SK-N-MC (cell line): ENCODE data around the gene MBOAT7.

Source experiments
- DNase-seq: peaks from one replicate; pipeline ENCODE4 v3.0.0-alpha.2; 2011; ENCODE audit warnings: low read depth, low spot score
- H3K27ac ChIP-seq: fragments of 200-600 bp; sonication (generic); 2 replicates; pipeline ENCODE4 v1.5.1; 2016; ENCODE audit warnings: mixed run types
- H3K36me3 ChIP-seq: fragments of 200-600 bp; sonication (generic); 2 replicates; pipeline ENCODE4 v1.6.1; 2017; ENCODE audit warnings: antibody characterized with exemption, low read length, mixed read lengths; ENCODE audit not compliant: insufficient read depth
- H3K4me3 ChIP-seq: fragments of 200-600 bp; sonication (generic); 2 replicates; pipeline ENCODE4 v1.5.1; 2016
- H3K9ac ChIP-seq: fragments of 200-600 bp; sonication (generic); 2 replicates; pipeline ENCODE4 v1.8.0; 2017; ENCODE audit warnings: mixed run types, mixed read lengths; ENCODE audit not compliant: insufficient read length
- H3K9me3 ChIP-seq: fragments of 200-600 bp; sonication (generic); 2 replicates; pipeline ENCODE4 v1.6.1; 2017; ENCODE audit warnings: low read depth, mild to moderate bottlenecking, antibody characterized with exemption, low read length, moderate library complexity, mixed read lengths
- EZH2 ChIP-seq: fragments of 200-600 bp; sonication (generic); IDR thresholded peaks from one replicate; pipeline ENCODE4 v1.6.1; 2017; ENCODE audit warnings: antibody characterized with exemption
- FOXP2 ChIP-seq: optimal IDR thresholded peaks from 2 replicates; pipeline ENCODE3; 2011; ENCODE audit warnings: mild to moderate bottlenecking, moderate library complexity; ENCODE audit not compliant: insufficient read depth; ENCODE audit errors: extremely low read length, control extremely low read depth
- POLR2AphosphoS5 ChIP-seq: IDR thresholded peaks from 2 replicates; pipeline ENCODE4 v1.6.1; 2012; ENCODE audit warnings: mild to moderate bottlenecking, low read depth, low read length, borderline replicate concordance

The MBOAT7 gene

DNA sequence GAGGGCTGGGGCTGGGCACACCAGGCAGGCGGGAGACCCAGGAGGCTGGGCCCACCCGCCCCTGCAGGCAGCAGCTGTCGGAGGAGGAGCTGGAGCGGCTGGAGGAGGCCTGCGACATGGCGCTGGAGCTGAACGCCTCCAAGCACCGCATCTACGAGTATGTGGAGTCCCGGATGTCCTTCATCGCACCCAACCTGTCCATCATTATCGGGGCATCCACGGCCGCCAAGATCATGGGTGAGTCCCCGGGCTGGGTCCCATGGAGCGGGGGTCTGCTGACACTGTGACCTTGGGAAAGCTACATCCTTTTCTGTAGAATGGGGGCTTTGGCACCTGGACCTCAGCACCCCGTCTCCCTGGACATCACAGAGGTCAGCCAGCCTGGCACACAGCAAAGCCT is 65.7 kb downstream of the MBOAT7 start:
- TF ChIP-seq POLR2AphosphoS5 (no peak), FOXP2 (no peak), EZH2 (no peak)
- Histone ChIP-seq H3K9me3 (no peaks in the 10 kb centered on the region), H3K9ac (no peak overlapping the region), H3K27ac (no peak overlapping the region), H3K4me3 (no peak overlapping the region), H3K36me3 (peaks cover 46% of the 10 kb centered on the region; the same call in 1 of the 2 replicates)
- DNase-seq, result no peak
